GM20000 (cell line): ENCODE data around the gene SOS1.

Source experiments
- DNase-seq: peaks from one replicate; pipeline ENCODE4 v3.0.0; 2012; ENCODE audit warnings: low spot score
- TF ChIP-seq, protein P1 (sequence below): IDR thresholded peaks from 2 replicates; pipeline ENCODE4 v1.5.1; 2012; ENCODE audit warnings: mild to moderate bottlenecking, control low read depth; ENCODE audit errors: extremely low read depth, missing control alignments

Gene SOS1

DNA sequence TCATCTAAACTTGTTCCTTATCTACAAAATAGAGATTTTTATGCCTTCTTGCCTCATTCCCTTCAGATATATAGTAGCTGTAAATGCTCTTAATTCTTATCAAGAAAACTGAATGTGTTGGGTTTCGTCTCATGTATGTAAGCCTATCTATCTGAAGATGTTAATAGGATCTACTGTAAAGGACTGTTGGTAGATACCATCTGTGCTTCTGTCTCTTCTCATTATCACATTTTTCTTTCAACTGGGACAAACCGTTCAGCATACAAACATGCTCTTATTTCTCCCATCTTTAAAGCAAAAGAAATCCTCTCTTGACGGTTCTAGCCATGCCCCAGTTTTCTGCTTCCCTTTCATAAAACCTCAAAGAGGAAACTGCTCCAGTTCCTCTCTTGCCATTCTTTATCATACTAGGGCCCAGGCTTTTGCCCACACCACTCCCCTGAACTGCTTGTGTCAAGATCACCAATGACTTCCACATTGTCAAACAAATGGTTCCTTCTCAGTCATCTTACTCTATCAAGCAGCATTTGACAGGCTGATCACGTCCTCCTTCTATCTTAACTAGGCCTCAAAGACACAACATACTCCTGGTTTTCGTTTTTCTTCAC lies 142.5 kb downstream of the SOS1 start:
- DNase-seq: no peak
- TF ChIP-seq, protein P1, sequence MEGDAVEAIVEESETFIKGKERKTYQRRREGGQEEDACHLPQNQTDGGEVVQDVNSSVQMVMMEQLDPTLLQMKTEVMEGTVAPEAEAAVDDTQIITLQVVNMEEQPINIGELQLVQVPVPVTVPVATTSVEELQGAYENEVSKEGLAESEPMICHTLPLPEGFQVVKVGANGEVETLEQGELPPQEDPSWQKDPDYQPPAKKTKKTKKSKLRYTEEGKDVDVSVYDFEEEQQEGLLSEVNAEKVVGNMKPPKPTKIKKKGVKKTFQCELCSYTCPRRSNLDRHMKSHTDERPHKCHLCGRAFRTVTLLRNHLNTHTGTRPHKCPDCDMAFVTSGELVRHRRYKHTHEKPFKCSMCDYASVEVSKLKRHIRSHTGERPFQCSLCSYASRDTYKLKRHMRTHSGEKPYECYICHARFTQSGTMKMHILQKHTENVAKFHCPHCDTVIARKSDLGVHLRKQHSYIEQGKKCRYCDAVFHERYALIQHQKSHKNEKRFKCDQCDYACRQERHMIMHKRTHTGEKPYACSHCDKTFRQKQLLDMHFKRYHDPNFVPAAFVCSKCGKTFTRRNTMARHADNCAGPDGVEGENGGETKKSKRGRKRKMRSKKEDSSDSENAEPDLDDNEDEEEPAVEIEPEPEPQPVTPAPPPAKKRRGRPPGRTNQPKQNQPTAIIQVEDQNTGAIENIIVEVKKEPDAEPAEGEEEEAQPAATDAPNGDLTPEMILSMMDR: no peak

- TF ChIP-seq, protein P1: no peak
Observed at GRCh38 chr2:38977047-38977446, 143.8 kb downstream of the SOS1 start.

GRCh38 chr2:38975042-38975441 lies 145.8 kb downstream of the SOS1 start:
- TF ChIP-seq, protein P1: no peak
- no peak for DNase-seq

More at GRCh38 chr2:38977047-38977446, 143.8 kb downstream of the SOS1 start:
- no peak for DNase-seq

DNA sequence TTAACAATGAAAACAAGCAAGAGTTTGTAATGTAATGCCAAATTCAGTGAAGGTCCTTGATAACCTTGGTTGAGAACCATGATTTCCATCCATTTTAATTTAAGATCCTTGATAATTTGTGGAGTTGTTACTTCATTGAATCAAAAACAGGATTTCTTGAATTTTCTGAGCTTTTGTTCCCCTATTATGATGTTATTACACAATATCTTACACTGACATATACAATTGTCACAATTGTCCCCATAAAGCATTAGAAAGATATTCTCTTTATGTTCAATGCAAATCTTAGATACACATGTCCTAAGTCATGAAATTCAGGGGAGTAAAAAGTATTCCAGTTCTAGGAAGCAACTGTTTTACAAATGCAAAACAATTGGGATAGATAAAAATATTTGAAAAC lies 147.6 kb downstream of the SOS1 start:
- TF ChIP-seq, protein P1: no peak
- DNase-seq: no peak

GRCh38 chr2:38971377-38971776 lies 149.5 kb downstream of the SOS1 start:
- TF ChIP-seq, protein P1: no peak
- no peak for DNase-seq

DNA sequence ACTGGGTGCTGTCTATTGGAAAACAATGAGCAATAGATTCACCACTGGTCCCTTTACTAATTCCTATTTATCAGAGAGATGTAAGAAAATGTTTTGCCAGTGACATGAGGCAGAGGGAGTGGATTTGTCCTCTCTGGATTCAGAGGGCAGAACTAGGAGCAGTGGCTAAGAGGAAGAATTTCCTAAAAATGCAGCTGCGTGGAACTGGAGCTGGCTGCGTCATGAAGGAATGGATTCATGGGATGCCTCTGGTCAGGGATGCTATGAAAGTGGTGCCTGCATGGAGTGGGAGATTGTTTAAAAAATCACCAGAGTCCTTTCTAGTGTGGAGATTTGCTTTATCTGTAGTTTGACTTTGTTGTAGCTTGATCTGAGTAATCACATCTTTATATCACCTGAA lies 152.8 kb downstream of the SOS1 start:
- TF ChIP-seq, protein P1: no peak
- DNase-seq: no peak

- TF ChIP-seq, protein P1: no peak
Observed at GRCh38 chr2:38966678-38967077, 154.2 kb downstream of the SOS1 start.

More at GRCh38 chr2:38966678-38967077, 154.2 kb downstream of the SOS1 start:
- no peak for DNase-seq
